Measurements from ENCODE around the gene IMP3. TPM values are rescaled to one million over a fixed set of nuclear protein-coding genes. Genes with fewer than 3 reads are reported as not detected.

Gene IMP3
- total RNA-seq, 1 experiment from 2014 or later: 127 TPM

DNA sequence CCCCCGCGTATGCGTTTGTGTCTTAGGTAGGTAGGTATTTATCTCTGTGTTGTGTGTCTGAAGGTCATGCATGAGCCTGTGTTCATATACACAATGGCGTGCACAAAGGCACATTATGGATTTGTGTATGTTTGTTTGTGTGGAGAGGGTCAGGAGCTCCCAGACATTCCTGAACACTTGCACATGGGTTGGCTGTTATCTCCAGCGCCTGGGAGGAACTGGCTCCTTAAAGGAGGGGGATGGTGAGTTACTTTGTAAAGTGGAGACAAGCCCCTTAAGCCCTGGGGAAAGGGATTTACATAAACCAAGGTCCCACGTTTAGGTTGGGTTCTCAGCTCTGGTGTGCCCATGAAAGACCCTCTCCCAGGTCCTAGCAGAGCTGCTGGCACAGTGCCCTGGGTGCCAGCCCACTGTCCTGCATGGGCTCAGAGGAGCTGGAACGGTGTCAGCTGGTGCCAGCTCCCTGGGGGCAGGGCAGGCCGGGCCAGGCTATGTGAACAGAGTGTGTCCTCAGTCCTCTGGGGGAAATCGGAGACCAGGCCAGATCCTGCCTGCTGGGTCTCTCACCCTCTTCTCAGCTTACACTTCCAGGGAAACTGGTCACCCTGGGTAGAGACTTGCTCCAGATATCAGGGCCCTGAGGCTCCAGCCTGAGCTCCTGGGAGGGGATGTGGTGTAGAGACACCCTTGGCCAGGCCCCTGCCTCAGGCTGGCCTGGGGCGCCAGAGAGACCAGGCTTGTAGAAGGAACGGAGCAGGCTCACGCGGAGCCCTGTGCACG, 32.8 kb upstream of the IMP3 start:
- DNase-seq (ENCODE audit: low read depth): peak; percentile 59

DNA sequence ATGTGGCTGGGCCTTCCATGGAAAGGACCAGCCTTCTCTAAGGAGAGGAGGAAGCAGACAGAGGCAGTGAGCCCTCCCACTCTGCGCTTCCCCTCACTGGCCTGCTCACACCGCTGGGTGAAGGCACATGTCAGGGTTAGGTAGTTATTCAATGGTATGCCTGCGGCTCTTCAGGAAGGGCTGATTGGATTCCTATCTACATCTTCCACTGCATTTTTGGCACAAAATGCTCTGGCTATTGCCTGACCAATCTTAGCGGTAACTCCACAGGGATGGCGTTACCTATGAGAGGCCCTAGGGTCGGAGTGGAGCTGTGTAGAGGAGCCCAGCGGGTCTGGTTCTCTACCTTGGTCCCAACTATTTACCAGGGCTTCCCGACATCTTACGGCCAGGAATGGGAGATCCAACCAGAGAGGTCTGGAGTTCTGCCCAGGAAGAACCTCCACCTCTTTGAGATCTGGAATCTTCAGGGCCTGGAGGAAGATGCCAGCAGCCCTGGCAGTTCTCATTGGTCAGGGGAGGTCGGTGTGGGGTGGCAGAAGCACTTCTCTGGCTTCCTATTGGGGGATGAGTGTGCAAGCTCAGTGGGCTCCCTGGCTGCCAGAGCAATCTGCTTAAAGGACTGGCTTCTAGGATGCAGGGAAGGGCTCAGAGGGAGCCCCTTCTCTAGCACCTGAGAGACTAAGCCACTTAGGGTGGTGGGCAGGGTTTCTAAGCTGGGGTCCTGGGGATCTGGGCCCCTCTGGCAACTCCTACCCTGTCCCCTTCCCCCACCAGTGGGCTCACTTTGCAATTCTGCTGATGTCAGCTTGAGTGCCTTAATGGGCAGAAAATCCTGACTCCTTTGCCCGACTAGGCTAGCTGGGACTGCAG, 31.9 kb upstream of the IMP3 start:
- peak; percentile 15 for DNase-seq (ENCODE audit: low read depth)

DNA sequence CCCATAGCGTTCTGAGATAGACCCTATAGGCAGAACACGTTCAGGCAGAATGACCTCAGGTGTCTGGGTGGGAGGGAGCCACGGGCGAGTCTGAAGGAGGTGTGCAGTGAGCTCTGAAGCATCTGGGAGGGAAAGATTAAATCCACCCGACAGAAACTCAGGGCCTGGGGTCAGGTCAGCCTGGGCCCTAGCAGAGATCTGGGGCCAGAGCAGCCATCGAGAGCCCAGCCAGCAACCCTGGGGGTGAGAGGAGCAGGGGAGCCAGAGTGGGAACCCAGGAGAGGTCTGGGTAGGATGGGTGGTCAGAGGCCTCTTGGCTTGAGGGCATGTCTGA, 29.8 kb upstream of the IMP3 start:
- no peak for DNase-seq (ENCODE audit: low read depth)

DNA sequence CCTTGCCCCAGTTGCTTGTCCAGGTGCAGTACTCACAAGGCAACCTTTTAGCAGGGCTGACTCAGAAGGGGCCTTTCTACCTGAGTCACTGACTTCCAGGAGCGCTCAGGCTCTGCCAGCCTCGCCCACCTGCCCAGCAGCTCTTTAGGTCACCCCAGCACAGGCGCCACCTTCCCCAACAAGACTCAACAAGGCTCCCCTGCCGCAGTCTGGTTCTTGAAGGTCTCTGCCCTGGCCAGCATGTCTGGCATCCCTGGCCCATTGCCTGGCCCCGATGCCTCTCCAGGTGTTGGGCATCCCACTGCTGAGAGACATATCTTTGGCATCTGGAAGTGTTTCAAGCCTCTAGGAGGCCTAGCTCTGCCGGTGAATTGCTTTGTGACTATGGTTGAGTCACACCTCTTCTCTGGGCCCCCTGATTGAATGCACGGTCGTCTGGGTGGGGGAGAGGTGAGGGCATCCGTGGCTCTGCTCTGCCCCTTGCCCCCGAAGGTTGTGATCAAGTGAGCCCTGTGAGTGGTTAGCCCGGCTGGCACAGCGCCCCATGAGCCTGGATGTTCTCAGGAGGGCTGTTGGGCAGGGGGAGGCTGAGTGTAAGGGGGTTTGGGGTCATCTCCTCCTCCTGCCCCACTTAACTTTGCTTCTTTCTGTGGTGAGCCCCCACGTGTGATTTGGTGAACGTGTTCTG, 29.3 kb upstream of the IMP3 start:
- DNase-seq (ENCODE audit: low read depth): peak; percentile 22

DNA sequence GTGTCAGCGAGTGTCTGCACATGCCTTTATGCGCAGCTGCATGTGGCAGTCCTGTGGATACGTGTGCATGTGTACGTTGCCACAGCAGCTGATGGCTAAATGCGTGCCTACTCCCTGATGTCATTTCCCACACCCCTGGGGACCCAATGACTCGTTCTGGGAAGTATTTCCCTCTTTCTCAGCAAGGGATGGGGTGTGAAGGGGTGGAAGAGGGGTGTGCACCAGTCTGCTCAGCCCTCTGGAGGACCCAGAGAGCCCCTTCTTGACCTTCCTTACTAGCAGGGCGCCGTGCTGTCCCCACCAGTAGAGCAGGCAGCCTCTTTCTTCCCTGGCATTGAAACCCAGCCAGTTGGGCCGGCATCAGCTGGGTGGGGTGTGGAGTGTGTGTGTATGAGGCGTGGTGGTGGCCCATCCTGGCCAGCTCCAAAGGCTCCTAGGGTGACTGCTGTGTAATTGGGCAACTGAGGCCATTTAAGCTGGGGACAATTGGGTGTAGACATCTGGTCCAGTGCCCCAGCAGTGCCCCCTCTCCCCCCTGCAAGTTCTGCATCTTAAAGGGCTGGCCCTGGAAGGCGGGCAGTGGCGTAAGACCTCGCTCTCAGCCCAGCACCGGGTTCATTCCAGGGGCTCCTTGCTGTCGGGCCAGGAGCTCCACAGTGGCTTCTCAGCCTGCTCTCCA, 26.9 kb upstream of the IMP3 start:
- DNase-seq (ENCODE audit: low read depth): peak; percentile 98

DNA sequence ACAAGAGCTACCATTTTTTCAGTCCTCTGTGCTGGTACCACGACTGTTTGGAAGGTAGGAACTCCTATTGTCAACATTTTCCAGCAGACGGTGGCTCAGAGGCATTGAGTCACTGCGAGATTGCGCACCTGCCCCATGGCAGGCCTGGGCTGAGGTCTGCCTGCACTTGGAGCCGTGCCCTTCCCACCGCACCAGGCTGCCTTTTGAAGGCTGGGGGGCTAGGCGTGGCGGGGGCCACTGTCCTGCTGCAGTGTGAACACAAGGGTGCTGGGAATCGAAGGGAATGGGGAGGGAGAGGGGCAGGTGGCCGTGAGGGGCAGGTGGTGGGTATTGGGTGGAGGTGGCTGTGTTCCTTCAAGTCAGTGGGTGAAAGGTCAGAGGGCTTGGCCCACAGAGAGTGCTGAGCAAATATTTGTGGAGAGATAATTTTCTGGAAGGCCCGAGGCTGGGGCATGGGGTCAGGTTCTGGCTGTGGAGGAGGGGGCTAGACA, 24.0 kb upstream of the IMP3 start:
- DNase-seq (ENCODE audit: low read depth): no peak

DNA sequence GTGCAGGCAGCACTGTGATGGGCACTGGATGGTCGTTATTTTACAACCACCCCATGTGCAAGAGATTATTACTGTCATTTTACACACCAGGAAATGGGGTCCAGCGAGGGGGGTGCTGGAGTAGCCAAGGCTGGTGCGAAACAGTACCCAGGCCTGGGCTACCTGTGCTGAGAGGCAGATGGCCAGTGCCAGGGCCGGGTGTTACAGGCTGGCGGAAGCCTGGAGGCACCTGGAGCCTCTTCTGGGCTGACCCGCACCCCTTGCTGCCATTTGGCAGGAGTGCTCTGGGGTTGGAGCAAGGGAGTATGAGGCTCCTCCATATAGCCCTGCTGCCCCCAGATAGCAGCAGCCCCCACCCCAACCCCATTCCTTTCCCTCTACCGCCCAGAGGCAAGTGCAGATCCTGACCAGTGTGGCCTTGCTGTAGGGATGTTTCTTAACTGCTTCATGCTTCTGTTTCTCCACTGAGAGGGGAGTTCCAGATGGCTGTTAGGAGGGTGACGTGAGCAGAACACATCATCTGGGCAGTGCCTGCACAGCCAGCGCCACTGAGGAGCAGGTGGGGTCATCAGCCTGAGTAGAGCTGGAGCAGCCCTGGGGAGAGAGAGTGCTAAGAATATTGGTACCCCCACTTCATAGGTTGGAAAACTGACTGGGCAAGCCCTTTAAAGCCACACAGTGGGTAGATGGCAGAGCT, 22.9 kb upstream of the IMP3 start:
- no peak for DNase-seq (ENCODE audit: low read depth)

DNA sequence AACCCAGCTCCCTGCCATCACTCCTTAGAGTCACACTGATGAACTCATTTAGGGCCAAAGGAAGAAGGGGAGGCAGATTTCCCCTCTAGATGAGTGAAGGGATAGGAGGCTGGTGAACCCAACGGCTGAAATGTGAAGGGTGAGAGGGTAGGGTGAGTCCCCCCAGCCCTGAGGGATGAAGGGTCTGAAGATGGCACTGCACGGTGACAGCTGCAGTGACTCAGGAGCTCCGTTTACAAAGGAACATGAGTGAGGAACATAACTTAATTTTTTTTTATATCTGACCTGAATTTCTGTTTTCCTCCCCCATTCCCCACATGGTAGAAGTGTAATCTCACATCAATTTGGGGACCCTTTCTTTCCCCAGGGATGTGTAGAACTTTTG, 21.7 kb upstream of the IMP3 start:
- DNase-seq (ENCODE audit: low read depth): no peak

DNA sequence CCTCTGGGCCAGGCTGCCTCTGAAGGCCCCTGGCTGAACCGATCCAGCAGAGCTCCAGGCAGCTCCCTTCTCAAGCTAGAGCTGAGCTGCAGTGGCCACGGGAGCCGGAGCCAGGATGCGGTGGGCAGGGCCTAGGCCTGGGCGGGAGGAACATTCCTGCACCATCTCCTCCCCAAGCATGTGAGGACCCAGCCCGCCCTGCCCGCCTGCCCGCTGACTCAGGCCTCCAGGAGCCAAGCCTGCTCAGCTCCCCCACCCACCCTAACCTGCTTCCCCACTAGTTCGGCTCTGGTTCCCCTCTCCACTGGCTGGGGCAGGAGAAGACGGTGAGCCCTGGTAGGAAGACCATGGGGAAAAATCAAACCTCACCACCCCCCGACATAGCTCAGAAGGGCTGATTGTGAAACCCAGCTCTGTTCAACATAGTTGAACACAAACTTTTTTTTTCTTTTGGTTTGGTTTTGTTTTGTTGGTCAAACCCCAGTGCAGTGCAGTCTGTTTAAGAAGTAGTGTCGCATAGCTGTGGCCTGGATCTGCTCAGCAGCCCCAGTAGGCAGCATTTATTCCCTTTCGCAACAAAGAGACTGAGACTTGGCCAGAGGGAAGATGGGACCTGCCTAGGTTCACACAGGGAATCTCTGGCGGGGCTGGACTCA, 21.2 kb upstream of the IMP3 start:
- DNase-seq (ENCODE audit: low read depth): peak; percentile 80

DNA sequence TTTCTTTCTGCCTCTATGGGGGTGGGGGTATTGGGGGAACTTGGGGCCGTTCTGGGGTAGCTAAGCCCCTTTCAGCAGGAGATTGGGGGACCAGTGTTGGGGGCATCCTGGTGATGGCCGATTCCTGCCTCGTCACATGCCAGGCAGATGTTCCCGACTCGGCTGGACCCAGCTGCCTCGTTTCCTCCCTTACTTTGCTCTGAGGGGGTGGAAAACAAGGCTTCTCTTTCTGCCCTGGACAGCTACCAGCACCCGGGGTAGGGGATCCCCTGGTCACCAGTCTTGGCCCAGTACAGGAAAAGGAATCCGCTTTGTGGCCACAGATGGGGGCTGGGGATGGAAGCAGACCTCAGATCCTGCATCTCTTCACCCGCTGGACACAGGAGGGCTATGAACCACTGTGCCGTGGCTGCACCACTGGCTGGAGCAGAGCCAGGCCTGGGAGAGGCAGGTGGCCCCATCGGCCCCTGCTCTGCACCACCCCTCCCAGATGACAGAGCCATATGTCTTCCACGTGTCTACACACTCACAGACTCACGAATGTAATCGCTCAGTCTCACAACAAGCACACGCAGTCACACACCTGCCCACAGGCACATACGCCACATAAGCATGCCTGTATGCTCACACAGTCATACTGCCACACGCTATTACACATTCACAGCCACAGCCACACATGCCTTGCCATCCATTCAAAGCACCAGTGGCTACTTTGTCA, 20.1 kb upstream of the IMP3 start:
- DNase-seq (ENCODE audit: low read depth): no peak

DNA sequence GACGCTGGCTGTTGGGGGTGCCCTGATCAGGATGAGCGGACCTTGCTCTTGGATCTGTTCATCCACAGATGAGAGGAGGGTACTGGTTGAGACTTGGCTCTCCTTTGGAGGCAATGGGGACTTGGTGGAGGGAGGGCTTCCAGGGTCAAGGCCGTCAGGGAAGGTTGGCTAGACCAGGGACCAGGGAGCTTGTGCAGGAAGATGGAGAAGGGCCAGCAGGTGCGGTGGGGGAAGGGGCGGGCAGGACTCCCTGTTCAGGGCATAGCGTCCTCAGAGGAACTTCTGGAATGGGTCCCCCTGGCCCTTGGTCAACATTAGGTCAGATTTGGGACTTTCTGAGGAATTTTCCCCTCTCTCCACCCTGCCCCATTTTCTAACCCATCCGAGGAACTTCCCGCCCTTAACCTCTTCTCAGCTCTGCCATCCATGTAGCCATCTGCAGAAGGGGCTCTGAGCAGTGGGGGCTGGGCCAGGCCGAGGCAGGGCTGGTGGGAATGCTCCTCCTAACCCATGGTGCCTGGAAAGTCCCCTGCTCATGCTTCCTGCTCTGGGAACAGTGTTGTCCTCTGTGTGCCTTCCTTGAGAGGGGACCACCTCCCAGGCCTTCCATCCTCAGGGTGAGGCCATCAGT, 19.2 kb upstream of the IMP3 start:
- DNase-seq (ENCODE audit: low read depth): no peak

DNA sequence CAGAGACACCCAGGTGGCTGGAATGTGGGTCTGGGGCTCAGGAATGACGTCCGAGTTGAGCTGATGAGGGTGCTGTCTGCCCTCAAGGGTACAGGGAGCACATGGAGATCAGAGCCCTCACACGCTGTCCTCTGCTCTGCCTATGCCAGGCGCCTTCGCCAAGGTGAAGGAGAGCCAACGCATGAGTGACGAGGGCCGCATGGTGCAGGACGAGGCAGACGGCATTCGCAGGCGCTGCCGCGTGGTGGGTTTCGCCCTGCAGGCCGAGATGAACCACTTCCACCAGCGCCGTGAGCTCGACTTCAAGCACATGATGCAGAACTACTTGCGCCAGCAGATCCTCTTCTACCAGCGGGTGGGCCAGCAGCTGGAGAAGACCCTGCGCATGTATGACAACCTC, 16.8 kb upstream of the IMP3 start:
- DNase-seq (ENCODE audit: low read depth): no peak

DNA sequence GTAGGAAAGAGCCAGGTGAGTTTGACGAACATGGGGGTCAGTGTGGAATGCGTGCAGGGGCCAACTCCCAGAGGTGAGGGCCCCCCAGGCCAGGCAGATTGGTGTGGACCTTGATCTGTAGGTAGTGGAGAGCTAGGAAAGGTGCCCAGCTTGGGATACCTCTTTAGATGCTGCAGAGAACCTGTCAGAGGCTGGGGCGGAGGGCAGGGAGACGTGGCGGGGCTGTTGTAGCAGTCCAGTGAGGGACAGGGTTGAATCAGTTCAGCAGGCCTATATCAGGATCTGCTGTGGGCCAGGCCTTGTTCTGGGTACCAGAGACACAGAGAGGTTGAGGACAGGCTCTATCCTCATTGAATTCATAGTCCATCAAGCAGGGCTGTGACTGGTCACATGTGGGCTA, 16.3 kb upstream of the IMP3 start:
- no peak for DNase-seq (ENCODE audit: low read depth)

DNA sequence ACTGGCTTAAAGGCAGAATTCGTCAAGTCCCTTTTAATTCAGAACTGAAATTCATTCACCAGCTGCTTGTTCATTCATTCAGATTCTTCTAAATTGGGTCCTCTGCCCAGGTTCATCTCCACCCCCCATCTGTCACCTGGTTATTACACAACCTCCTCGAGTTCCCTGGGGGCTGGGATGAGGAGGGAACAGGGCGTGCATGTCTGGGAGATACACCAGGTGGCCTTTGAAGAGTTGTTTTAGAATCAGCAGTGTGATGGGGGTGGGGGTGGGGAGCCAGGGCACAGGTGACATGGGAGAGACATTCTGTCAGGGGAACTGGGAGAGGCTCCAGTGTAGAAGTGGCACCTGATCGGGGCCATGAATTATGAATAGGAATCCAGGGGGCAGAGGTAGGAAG, 15.9 kb upstream of the IMP3 start:
- no peak for DNase-seq (ENCODE audit: low read depth)

DNA sequence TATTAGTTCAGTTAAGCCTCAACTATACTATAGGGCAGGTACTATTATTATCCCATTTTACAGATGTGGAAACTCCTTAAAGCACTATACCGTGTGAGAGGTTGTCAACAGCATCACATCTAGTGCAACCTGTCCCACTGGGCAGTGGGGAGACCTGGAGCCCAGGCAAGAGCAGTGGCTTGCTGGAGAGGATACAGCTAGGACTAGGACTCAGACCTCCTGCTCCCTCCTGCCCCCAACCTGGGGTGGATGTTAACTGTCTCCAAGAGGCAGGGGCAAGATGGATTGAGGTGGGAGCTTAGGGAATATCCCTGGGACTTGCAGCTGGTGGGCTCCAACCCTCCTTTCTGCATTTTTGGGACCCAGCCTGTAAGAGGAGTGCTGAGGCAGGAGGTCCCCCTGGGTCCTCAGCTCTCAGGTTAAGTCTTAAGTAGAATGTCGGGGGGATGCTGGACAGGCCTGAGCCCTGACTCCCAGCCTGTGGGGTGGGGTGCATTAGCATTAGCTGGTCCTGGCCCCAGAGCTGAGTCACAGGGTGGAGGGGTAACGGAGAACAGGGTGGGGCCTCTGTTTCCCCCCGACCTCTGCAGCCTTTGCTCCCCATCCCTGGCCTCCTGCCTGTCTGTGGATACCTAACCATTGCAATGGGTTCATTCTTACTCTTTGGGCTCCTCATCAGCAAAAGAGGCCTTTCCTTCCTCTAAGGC, 14.3 kb upstream of the IMP3 start:
- no peak for DNase-seq (ENCODE audit: low read depth)

DNA sequence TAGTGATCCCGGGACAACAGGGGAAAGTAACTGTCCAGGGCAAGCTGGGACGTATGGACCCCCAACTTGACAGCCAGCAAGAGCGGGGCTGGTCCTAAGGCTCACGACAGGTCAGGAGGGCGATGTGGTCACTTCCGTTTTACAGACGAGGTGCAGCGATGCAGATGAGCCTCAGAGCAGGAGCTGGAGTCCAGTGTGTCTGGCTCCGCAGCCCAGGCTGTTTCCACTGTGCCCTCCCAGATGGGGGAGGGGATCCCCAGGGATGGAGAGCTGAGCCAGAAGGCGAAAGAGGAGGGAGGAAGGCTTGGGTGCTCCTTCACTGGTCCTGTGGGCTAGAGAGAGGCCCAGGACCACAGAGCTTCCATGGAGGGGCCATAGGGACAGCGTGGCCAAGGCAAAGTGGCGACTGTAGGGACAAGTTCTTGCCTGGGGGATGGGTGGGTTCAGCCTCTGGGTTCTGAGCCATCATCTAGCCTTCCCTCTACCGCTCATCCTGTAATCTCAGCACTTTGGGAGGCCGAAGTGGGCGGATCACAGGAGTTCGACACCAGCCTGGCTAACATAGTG, 13.4 kb upstream of the IMP3 start:
- DNase-seq (ENCODE audit: low read depth): no peak

DNA sequence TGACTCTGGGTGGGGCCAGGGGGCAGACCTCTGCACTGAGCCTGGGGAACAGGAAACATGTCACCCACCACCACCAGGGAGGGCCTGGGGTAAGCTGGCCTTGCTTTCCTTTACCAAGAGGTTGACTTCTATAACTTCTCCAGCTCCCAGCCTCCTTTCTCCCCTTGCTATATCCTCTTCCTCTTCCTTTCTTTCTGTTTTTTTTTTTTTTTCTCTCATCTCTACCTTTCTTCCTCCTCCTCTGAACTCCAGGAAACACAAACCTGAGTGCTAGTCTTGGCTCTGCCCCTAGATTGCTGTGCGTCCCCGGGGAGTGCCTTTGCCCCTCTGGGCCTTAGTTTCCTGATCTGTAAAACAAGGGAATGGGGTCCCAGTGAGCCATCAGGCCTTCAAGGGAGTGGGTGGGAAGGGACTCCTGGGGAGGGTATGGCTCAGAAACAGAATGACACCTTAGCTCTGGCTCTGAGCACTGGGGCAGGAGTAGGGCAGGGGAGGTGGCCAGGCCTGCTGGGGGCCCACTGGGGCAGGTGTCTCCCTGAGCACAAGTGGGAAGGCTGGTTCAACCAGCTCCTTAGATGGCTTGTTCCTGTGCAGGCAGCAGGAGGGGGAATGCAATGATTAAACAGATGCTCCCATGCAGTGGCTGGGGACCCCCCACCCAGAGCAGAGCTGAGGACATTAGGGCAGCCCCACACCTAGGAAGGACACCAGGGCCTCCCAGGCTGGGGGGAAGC, 12.0 kb upstream of the IMP3 start:
- no peak for DNase-seq (ENCODE audit: low read depth)
